Measurements from ENCODE around the gene BRME1.
"Not testable (repeated sequence)": the region's sequence is repeated elsewhere in the genome, so short reads cannot be mapped to it uniquely, and the experiment has no call there.

The BRME1 gene

DNA sequence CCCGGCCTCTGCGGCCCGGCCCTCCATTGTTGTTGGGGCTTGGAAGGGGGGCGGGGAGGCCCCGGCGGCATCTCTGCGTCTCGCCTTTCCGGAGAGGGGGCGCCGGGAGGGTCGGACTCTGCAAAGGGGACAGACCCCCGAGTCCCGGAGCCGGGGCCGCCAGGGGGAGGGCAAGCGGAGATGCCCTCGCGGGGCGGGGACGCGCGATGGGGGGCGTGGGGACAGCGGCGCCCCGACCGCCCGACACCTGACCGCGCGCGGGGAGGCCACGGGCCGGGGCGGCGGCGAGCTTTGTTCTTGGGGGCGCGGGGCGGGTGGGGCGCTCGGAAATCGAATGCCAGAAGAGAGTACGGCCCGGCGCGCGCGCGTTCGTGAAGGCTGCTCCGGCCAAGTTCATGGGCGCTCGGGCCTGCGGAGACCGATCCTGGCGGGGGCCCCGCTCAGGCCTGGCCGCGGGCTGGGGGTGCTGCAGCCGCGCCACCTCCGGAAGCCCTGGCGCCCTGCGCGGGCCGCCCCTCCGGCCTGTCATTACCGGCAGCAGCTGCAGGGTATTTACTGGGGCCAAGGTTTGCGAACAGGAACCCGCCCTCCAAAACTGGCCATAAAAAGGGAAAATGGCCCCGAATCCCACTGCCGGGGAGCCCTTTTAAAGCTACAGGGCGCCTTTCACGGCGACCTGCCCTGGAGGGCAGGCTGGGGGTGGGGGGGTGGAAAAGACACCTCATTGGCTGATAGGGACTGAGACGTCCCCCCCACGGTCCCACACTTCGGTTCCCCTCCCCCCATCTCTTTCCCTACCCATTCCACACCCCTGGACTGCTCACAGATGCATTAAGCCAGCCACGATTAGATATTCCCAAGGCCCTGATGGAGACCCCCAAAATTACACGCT lies 40.1 kb downstream of the BRME1 start:
- peak; percentile 63 for DNase-seq

DNA sequence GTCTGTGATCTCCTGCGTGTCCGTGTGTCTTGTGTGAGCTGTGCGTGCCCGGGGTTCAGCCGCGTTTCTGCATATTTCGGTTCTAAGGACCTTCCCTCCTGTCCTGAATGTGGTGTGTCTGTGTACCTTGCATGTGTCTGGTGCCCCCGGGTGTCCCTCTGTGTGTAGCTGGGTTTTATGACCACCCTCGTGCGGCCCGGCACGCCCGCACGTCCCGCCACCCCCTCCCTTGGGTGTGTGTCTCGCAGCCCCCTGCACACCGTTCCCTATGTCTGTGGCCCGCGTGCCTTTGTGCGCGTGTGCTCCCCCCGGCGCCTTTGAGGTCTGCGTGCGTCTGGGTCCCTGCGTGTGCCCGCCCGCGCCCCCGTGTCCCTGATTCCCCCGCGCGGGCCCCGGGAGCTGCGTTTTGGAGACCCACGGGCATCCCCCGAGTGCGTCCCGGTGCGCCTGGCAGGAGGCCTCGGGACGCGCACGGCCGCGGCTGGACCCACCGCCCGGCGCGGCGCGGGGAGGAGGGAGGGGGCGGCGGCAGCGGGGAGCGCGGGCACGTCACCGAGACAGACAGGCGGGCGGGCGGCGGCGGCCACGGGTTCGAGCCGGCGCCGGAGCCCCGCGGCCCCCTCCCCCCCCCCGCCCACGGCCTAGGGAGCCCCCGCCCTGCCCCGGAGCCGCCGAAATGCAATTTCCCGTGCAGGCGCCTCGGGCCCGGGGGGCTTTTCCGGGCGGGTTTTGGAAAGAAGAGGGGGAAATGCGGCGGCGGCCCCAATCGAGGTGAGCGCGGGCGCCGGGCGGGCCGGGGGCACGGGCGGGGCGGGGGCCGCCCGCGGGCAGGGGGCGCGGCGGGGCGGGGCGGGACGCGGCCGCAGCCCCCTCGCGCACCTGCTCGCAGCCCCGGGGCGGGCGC lies 41.0 kb downstream of the BRME1 start:
- peak; percentile 55 for DNase-seq

GRCh38 chr19:13864046-13864666 lies 41.8 kb downstream of the BRME1 start:
- DNase-seq, result no peak

DNA sequence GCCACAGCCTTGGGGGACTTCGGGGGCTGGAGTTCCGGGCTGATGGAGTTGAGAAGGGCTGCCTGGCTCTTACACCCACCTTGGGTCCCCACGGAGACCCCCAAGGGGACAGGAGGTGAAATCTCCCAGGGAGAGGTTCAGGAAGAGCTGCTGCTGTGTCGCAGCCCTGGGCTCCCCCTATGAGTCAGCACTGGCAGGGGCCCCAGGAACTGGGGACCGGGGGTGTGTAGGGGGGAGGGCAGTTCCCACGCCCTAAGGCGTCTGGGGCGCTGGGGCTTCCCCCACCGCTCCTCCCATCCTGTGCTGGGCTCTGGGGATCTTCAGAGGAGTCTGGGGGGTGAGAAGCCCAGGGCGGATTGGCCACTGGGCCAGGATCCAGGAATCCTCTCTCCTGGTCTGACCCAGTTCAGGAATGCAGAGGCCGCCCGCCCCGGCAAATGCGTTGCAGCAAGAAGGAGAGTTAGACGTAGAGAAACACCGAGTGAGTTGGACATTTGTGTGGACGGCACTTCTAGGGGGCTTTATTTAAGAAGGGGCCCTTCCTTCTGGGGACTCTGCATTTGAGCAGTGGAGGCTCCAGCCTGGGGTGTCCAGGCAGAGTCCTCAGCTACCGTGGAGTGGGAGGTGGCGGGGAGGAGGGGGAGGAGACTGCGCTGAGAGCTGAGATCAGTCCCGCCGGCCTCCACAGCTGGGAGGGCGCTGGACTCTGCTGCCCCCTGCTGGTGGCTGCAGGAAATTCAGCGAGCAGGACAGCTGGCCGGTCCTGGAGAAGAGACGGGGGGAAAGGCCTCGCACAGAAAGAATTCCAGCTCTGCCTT lies 44.0 kb downstream of the BRME1 start:
- DNase-seq, result peak; percentile 98

- DNase-seq, result no peak
Observed at GRCh38 chr19:13861392-13861713, 44.6 kb downstream of the BRME1 start.

- DNase-seq, result no peak
Observed at GRCh38 chr19:13860679-13861391, 45.1 kb downstream of the BRME1 start.

GRCh38 chr19:13859361-13859880 lies 46.5 kb downstream of the BRME1 start:
- no peak for DNase-seq

- DNase-seq, result no peak
Observed at GRCh38 chr19:13856497-13856896, 49.4 kb downstream of the BRME1 start.

DNA sequence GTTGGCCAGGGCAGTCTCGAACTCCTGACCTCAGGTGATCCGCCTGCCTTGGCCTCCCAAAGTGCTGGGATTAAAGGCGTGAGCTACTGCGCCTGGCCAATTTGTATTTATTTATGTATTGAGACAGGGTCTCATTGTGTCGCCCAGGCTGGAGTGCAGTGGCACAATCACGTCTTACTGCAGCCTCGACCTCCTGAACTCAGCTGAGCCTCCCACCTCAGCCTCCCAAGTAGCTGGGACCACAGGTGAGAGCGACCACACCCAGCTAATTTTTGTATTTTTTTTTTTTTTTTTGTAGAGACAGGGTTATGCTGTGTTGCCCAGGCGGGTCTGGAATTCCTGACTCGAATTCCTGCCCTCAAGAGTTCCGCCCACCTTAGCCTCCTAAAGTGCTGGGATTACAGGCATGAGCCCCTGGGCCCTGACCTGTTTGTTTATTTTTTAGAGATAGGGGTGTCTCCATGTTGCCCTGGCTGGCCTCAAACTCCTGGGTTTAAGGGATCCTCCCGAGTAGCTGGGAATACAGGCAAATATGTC lies 53.7 kb downstream of the BRME1 start:
- not testable (repeated sequence) for DNase-seq

GRCh38 chr19:13851734-13852114 lies 54.2 kb downstream of the BRME1 start:
- DNase-seq, result not testable (repeated sequence)

- peak; percentile 77 for DNase-seq
Observed at GRCh38 chr19:13850910-13851733, 54.8 kb downstream of the BRME1 start.

DNA sequence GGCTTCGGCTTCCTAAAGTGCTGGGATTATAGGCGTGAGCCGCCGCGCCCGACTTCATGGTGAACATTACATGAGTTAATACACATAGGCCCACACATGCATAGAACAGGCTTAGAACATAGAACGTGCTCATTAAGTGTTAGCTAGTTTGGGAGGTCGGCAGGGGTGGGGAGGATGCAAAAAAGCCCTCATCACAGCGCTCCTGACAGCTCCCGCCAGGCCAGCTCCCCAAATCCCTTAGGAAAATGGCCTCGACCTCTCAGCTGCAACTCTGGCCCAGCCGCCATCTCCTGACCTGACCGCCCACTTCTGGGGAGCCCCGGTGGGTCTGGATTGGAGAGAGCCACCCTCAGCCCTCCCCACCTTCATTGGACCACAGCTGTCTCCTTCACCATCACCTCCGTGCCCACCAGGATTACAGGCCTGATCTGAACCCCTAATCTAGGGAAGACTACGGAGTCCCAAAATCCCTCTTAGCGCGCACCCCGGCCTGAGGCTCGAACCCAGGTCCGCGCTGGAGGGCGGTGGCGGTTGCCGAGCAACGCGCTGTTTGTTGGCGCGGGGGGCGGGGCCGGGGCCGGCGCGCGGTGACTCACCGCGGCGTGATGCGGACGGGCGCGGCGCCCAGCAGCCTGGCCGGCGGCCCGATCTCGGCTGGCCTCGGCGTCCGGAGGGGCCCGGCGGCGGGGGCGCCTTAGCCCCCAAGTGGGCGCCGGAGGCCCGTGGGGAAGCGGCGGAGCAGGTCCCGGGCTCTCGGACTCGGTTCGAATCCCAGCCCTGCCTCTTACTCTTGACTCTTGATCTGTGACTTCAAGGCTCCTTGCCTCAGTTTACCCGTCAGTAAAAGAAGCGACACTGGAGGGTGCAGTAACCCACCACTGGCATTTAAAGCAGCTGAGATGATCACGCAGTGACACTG lies 55.7 kb downstream of the BRME1 start:
- peak; percentile 90 for DNase-seq

DNA sequence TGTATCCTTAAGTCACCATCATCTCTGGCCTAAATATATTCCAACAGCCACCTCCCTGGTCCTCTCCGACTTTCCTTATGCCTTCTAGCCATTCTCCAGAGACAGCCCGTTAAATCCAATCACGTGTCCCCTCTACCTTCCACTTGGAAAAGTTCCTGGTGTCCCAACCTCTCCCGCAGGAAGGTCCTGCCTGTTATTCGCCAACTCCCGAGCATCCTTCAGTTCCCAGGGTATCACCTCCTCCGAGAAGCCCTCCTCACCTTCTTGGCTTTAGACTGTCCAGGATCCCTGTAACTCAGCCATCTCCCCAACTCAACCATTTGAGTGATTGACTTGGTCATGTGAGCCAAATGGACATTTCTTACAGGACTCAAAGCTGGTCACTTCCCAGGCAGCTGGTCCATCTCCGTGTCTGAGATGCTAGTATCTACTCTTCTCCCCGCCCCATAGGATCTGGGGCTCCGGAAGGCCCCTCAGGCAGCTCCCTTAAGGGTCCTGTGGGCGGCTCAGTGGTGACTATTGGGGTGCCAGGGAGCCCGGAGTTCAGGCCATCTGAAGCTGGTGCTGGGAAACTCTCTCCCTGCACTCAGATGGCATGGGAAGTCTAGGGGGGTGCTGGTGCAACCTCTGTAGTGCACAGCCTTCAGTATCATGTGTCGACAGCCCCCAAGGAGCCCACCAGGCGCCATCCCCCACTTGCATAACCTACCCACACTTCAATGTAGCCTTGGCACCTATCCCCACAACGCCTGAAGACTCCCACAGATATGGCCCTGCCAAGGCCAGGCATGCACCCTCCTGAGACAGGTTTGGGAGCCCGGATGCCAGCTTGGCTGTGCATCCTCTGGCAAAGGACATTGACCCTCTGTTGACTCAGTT lies 56.9 kb downstream of the BRME1 start:
- DNase-seq, result no peak

GRCh38 chr19:13848340-13848677 lies 57.6 kb downstream of the BRME1 start:
- DNase-seq, result no peak

- DNase-seq, result peak; percentile 90
Observed at GRCh38 chr19:13847407-13848339, 58.2 kb downstream of the BRME1 start.

GRCh38 chr19:13846557-13847406 lies 59.1 kb downstream of the BRME1 start:
- peak; percentile 97 for DNase-seq
